ENCODE measurements around the gene KIF27.
"Not testable (repeated sequence)": the region's sequence is repeated elsewhere in the genome, so short reads cannot be mapped to it uniquely, and the experiment has no call there.

- not testable (repeated sequence) for TF ChIP-seq CTCF (IDR thresholded peaks at IDR 0.05; ENCODE audit: borderline replicate concordance, extremely low read depth, low read length, poor library complexity, severe bottlenecking); EZH2 (IDR thresholded peaks at IDR 0.05; ENCODE audit: borderline replicate concordance, low read depth, low read length, severe bottlenecking)
Measured at GRCh38 chr9:83886498-83886897, 34.7 kb downstream of the KIF27 start.
